SHP77 treated with DMSO at 0.1 percent for 48 hours (cell line): Measurements from ENCODE around the gene PARG.
"Not testable (repeated sequence)": the region's sequence is repeated elsewhere in the genome, so short reads cannot be mapped to it uniquely, and the experiment has no call there.

Experiments used
- DNase-seq: peaks from one replicate; lab custom pipeline; 2025; lab: John Stamatoyannopoulos, UW

Gene PARG

GRCh38 chr10:49900406-49900805, 41.4 kb downstream of the PARG start:
- DNase-seq, result not testable (repeated sequence)

GRCh38 chr10:49899999-49900398, 41.8 kb downstream of the PARG start:
- DNase-seq, result not testable (repeated sequence)

- DNase-seq, result not testable (repeated sequence)
Observed at GRCh38 chr10:49890025-49890424, 51.8 kb downstream of the PARG start.

GRCh38 chr10:49884739-49885331, 57.0 kb downstream of the PARG start:
- DNase-seq, result not testable (repeated sequence)

GRCh38 chr10:49883852-49884251, 58.0 kb downstream of the PARG start:
- not testable (repeated sequence) for DNase-seq

- not testable (repeated sequence) for DNase-seq
Observed at GRCh38 chr10:49882327-49882726, 59.5 kb downstream of the PARG start.

- DNase-seq, result not testable (repeated sequence)
Observed at GRCh38 chr10:49872740-49873139, 69.1 kb downstream of the PARG start.

- not testable (repeated sequence) for DNase-seq
Observed at GRCh38 chr10:49871462-49871861, 70.4 kb downstream of the PARG start.

GRCh38 chr10:49859933-49860332, 81.9 kb downstream of the PARG start:
- DNase-seq, result not testable (repeated sequence)

GRCh38 chr10:49858697-49859382, 83.0 kb downstream of the PARG start:
- not testable (repeated sequence) for DNase-seq

GRCh38 chr10:49849520-49849919, 92.3 kb downstream of the PARG start:
- DNase-seq, result not testable (repeated sequence)

GRCh38 chr10:49844775-49845595, 96.8 kb downstream of the PARG start:
- DNase-seq, result no peak

GRCh38 chr10:49842333-49842628, 99.5 kb downstream of the PARG start:
- not testable (repeated sequence) for DNase-seq

- no peak for DNase-seq
Observed at GRCh38 chr10:49841615-49842332, 100.1 kb downstream of the PARG start.

GRCh38 chr10:49837685-49838084, 104.1 kb downstream of the PARG start:
- DNase-seq, result no peak

GRCh38 chr10:49837051-49837478, 104.8 kb downstream of the PARG start:
- no peak for DNase-seq

GRCh38 chr10:49834976-49835375, 106.9 kb downstream of the PARG start:
- DNase-seq, result no peak

GRCh38 chr10:49834201-49834600, 107.6 kb downstream of the PARG start:
- no peak for DNase-seq

- no peak for DNase-seq
Observed at GRCh38 chr10:49833168-49833567, 108.7 kb downstream of the PARG start.

GRCh38 chr10:49831352-49832035, 110.3 kb downstream of the PARG start:
- DNase-seq, result no peak

GRCh38 chr10:49830846-49831245, 111.0 kb downstream of the PARG start:
- DNase-seq, result no peak

GRCh38 chr10:49830016-49830415, 111.8 kb downstream of the PARG start:
- no peak for DNase-seq
